GM19372 (cell line): ENCODE results near the gene NUP98.
"Not testable (repeated sequence)": the region's sequence is repeated elsewhere in the genome, so short reads cannot be mapped to it uniquely, and the experiment has no call there.

ENCODE experiments used
- ATAC-seq: cut with Tn5 transposase; IDR thresholded peaks from one replicate; pipeline ENCODE4 v1.9.1; 2021; ENCODE audit warnings: mild to moderate bottlenecking, low read depth, moderate library complexity; ENCODE audit not compliant: unreplicated experiment

NUP98 gene

DNA sequence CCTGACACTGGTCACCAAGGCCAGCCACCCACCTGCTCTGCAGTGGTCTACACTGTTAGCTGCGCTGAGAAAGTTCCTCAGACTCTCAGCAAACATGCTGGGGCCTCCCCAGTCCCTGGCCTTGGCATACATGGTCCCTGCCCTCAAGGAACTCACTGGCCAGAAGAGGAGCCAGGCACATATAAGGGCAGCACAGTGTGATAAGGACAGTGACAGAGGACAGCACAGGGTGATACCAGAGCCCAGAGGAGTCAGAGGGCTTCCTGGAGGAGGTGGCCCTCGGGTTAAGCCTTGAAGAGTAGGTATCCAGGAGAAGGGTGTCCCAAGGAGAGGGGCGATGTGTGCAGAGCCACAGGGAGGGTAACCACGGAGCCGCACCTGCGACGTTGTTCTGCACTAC, 151.8 kb downstream of the NUP98 start:
- no peak for ATAC-seq

DNA sequence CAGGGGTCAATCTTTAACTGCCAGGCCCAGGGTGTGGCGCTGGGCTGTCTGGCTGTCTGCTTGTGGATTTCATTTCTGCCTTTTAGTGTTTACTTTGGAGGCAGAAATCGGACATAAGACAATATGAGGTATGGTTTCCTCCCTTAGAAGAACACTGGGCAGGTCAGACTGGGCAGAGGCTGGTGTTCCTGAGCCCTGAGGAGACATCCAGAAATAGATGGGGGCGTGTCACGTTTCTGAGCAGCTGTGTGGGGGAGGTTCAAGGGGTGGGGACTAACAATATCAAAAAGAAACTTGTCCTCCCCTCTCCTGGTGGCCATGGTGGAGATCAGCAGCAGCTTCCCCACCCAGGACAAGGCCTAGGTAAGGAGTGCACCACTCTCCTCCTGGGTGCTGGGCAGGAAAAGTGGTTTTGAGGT, 152.5 kb downstream of the NUP98 start, which contains the start of gene ART1:
TSS of gene ART1 (plus strand) at position 312 of the 419 bp plus-strand sequence. CDS start 14,086 bp downstream, outside the sequence.
- ATAC-seq: no peak

DNA sequence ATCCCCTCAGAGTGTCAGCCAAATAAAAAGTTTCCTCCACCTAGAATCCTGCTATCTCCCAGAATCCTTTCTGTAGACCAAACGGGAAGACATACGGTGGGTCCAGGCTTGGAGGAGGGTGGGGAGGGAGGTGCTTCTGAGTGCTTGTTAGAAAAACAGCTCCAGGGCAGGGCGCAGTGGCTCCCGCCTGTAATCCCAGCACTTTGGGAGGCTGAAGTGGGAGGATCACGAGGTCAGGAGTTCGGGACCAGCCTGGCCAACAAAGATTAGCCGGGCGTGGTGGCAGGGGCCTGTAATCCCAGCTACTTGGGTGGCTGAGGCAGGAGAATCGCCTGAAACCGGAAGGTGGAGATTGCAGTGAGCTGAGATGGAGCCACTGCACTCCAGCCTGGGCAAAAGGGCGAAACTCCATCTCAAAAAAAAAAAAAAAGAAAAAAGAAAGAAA, 154.2 kb downstream of the NUP98 start:
- ATAC-seq: not testable (repeated sequence)

DNA sequence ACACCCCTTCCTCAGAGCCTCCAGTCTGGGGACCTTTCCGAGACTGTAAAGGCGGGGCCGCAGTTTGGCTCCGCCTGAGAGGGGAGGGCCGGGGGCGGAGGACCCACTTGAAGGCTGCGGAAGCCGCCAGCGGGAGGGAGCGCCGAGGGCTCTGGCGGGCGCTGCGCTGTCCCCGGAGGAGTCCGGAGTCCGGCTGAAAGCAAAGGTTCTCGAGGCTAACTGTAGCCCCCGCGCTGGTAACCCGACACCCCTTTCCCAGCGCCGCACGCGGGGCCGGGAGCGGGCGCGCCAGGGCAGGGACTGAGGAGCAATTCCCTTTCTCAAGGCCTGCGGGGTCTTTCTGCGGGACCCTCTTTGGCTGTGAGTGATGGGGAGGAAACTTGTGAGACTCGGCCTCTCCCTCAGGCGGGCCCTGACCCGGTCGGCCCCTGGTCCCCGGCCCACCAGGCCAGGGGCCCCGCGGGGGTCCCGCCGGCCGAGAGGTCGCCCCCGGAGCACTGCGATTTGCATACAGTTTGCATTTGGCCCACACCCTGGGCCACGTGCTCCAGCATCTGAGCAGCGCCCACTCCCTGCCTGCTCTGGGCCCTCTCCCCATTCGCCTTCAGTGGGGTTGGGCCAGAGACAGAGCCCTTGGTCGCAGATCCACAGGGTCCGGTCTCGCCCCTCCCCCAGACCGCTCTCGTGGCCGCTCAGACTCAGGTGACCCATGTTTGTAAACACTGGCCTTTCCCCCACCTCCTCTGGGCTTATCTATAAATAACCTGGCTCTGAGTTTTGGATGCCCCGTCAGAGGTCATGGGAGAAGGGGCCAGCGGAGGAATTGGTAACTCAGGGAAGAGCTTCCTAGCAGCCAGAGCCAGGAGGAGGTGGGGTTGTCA, 155.0 kb downstream of the NUP98 start:
- no peak for ATAC-seq

DNA sequence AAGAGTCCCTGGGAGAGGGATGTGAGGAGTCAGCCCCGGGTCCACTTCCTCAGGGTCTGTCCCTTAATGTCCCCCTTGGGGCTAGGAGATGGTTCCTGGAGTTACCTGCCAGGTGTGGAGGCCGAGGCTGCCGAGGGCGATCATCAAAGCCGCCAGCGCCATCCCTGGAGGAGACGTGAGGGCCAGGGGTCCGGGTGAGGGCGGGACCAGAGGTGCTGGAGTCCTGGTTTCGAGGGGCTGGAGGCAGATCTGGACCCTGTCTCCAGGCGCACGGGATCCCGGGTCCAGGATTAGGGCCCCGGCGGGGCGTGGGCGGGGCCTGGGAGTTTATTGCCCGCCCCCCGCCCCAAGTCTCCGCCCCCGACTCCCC, 155.7 kb downstream of the NUP98 start, which contains the start of gene ART5:
TSS of gene ART5 (minus strand) at position 292 of the 370 bp plus-strand sequence. CDS start at position 162, 130 bp downstream.
- ATAC-seq: no peak

DNA sequence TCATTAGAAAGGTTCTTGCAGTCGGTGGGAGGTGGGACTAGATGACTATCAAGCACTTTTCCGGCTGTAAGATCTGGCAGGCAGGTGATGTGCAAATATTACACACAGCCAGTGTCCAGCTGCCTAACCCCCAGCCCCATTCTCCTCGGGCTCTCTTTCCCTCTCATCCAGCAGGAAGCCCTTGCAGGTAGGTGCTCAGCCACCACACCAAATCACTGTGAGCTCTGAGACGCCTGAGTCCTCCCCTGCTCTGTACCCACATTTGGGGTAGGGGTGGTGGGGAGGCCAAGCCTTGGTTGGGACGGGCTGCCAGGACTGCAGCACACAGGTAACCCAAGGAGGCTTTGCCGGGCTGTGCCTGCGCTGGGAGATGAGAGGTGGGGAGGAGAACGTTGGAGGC, 156.2 kb downstream of the NUP98 start:
- ATAC-seq: no peak

DNA sequence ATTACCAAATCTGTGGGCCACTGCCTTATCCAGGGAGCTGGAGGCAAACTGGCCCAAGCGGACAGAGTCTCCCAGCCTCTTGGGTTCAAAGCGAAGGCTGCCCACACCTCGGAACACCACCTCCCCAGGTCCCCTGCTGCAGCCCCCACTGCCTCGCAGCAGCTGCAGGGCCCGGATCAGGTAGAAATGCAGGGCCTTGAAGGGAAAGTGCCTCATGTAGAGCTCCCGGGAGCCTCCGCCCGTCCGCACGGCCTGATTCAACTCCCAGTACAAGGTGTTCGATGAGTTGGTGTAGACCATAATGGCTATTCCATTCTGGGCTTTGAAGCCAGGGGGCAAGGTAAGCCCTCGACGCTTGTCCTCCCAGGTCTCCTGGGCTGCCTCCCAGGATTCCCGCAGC, 157.5 kb downstream of the NUP98 start:
- ATAC-seq: no peak

DNA sequence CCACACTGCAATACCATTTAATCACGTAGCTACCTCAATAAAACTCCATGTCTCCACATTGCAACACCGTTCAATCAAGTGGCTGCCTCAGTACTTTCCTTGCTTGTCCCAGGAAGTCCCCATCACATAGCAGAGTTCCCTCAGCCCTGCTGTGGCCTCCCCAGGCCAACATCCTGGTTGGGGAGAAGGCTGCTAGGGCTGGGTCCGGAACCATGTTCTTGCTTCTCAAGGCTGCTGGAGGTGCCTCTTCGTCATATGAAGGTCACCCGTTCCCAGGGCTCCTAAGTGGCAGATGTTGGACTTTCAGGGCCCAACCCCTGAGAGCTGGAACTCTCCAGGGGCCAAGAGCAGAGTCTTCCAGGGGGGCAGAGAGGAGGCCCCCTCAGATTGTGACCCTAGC, 158.8 kb downstream of the NUP98 start:
- no peak for ATAC-seq

DNA sequence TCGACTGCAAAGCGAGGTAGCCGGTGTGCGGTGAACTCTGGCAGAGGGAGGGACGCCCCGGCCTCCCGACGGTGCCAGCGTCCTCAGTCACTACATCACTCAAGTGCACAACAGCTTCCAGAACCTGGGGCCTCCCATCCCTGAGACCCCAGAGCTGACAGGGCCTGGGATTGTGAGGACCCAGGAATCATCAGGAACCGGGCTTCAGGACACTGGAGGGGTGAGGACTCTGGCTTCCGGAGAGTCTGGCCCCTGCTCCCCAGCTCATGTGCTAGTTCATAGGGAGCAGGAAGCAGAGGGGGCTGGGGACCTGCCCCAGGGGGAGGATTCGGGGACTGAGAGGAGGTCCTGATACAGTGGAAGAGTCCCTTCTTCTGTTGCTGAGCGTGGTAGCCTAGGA, 160.2 kb downstream of the NUP98 start:
- no peak for ATAC-seq

DNA sequence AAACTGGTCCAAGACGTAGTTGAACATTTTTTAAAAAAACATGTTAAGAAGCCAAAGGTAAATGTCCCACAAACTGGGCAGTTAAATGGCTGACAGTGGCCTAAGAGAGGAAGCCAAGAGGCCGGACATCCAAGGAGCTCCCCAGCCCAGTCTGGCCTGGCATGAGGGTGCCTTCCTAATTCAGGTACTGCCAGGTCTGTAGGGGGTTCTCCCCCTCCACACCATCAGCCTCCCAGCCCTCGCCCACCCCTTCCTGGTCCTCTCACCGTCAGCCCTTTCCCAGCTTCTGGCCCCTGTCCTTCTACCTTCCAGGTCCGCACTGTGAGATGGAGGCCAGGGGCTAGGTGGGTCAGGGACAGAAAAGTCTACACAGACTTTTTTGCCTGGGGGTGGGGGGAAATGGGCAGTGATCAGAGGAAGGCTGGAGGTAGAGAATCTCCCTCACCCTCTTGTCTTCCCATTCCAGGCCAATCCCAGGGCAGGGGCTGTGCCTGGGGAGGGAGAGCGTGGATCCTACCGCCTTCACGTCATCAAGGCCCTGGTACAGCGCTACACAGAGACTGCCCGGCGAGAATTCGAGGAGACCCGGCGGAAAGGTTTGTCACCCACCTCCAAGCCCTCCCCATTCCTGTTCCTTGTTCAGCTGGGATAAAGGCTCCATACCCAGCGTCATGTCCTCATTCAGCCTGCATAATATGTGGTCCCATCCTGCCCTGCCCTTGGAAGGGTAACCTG, 161.5 kb downstream of the NUP98 start:
- ATAC-seq: no peak

DNA sequence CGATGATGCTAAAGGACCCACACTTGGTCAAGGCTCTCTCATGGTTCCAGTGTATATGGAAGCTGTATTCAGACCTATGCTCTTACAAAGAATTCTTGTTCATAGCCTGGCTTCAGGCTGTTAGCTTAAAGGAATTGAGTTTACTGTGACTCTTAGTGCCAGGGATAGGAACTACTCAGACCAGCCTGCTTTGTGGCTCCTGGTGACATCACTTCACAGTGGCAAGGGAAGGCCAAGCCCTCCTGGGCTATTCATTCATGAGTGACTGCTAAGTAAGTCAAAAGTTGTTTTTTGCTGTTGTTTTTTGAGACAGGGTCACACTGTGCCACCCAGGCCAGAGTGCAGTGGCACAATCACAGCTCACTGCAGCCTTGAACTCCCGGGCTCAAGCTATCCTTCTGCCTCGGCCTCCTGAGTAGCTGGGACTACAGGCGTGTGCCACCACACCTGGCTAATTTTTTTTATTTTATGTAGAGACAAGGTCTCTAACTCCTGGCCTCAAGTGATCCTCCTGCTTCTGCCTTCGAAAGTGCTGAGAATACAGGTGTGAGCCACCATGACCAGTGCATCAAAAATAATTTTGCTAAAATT, 165.2 kb downstream of the NUP98 start:
- no peak for ATAC-seq

DNA sequence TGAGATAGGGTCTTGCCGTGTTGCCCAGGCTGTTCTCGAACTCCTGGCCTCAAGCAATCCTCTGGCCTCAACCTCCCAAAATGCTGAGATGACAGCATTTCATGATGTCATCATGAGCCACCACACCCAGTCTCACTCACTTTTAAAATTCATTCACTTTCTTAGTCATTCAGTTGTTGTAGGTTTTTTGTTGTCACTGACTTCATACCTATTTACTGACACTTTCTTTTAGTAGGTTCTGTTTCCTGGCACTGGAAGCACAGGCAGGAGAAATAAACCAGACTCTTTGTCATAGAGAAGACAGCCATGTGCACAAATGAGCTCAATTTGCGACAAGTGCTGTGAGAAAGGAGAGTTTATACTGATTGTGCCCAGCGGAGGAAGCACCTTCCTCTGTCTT, 166.0 kb downstream of the NUP98 start:
- no peak for ATAC-seq

DNA sequence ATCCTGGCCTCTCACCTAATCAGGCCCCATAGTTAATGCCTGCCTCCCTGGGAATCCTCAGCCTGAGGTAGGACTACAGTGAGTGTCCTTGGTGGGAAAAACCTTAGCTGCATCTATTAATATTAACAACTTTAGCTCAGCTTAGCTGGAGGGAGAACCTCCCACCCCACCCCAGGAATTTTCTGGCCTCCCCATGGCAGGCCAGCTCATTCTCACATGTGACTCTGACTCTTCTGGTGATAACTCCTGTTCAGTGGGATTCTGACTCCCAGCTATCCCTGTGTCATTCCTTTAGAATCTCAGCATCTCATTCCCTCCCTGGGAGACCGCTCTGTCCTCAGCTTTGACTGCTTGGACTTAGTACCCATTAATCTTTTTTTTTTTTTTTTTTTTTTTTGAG, 170.1 kb downstream of the NUP98 start:
- ATAC-seq: no peak

DNA sequence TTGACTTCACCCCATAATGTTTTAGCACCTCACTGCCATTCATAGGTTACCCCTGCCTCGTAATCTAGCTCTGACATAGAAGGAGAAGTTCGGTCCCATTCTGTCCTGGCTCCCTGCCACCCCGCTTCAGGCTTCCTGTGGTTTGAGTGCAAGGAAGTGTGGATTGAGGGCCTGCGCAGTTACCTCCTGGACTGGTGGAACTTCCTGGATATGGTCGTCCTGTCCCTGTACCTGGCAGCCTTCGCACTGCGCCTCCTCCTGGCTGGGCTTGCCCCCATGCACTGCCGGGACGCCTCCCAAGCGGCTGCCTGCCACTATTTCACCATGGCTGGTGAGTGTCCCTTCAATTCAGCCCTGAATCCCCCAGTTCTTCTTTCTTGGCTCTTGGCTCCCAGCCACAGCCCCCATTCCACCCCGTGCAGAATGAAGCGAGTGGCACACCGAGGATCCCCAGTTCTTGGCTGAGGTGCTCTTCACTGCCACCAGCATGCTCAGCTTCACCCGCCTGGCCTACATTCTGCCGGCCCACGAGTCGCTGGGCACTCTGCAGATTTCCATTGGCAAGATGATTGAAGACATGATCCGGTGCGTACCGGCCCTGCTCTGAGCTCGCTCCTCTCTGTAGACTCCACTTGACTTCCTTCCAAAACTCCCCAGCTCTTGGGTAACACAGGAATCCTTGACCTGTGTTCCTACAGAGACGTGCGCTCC, 170.9 kb downstream of the NUP98 start:
- no peak for ATAC-seq
